Measurements from ENCODE around the gene PLEKHA6. TPM values are rescaled to one million over a fixed set of nuclear protein-coding genes. Genes with fewer than 3 reads are reported as not detected.

The PLEKHA6 gene
- total and polyA plus RNA-seq, 7 experiments from 2014 or later, result 0.05 to 1.9 (median 0.46) TPM; not detected in 1

- Histone ChIP-seq H3K36me3 (ENCODE audit: control insufficient read depth in 2 of 3, insufficient read depth in 3 of 3, low read length in 3 of 3) (no peaks in the 10 kb centered on the region), H3K4me1 (ENCODE audit: control insufficient read depth in 2 of 2, insufficient read depth in 2 of 2, low read length in 2 of 2) (peaks cover 4 to 6% of the 10 kb centered on the region in 2 donors), H3K9me3 (ENCODE audit: control insufficient read depth in 2 of 3, low read length in 3 of 3) (no peaks in the 10 kb centered on the region), H3K27me3 (ENCODE audit: control insufficient read depth in 2 of 2, insufficient read depth in 2 of 2, low read length in 2 of 2) (peaks cover 0 to 9% of the 10 kb centered on the region in 2 donors), H3K27ac (ENCODE audit: low read depth, low read length) (peak overlapping the region; percentile 4), H3K4me3 (ENCODE audit: low read length) (peak overlapping the region; percentile 70)
- Mint-ChIP-seq H3K27me3 (peaks cover 6 to 45% (median 11%) of the 10 kb centered on the region in 5 donors), H3K27ac (peak overlapping the region in 5 of 9 donors; percentile 3 to 79 (median 55)), H3K36me3 (peaks cover 0 to 5% (median 0%) of the 10 kb centered on the region in 5 donors), H3K9me3 (no peaks in the 10 kb centered on the region), H3K4me3 (peak overlapping the region in 9 of 10 donors; percentile 88 to 96 (median 93)), H3K4me1 (peaks cover 8 to 20% (median 13%) of the 10 kb centered on the region in 7 donors)
- peak; percentile 28 to 57 (median 46) for DNase-seq
- CTCF ChIA-PET, result interaction anchor here (0.6 to 1.8 kb wide), 5 partner anchors 21 to 769 kb away, joined by 3 to 4 read pairs (median 3); no protein-coding TSS in a partner anchor
- peak; percentile 71 for ATAC-seq
- intact Hi-C loops (cut with micrococcal nuclease), result loop anchor here in 1 of 2 donors (1.0 kb wide), 1 partner anchor 20 kb away; no protein-coding TSS in a partner anchor
- POLR2A ChIA-PET, result interaction anchor here (0.7 to 1.0 kb wide), 2 partner anchors 14 to 198 kb away, joined by 3 to 4 read pairs; no protein-coding TSS in a partner anchor
Measured at GRCh38 chr1:204377800-204378668, 18.3 kb upstream of the PLEKHA6 start.

DNA sequence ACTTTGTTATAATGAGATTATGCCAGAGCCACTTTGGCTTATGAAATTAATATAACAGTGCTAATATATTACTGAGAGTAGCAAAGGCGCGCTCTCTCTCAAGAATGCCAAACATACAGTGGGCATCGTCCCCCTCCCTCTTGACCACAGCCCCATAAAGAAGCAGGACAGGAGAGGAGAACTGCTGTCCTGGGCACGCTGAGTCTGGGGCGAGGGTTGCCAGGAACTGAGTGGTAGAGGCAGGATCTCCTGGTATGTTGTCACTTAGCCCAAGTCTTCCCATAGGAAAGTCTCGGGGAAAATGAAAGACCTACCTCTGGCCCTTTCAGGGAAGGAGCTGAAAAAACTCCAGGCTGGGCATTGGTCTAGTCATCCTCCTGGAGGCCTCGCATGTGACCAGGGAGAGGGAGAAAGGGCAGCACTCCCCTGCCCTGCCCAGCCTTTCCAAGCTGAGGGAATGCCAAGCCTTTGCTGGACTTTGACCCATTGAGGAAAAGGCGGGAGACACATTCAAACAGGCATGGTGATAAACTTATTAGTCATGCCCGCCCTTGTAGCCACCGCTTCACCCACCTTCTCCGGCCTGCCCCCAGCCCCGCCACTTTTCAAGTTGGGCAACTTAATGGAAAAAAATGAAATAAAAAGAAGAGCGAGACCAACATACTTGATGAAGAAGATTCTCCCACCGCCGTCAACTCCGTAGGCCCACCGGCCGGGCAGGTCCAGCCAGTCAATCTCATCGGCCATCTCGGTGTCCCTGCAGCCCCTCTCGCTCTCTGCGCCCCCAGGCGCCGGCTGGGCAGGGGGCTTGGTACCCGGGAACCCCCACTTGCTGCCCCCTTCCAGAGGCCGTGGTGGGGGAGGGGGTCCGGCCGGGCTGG lies 17.4 kb upstream of the PLEKHA6 start:
- Histone ChIP-seq H3K4me3 (ENCODE audit: low read length) (peak overlapping the region; percentile 70), H3K27ac (ENCODE audit: low read depth, low read length) (no peak overlapping the region), H3K4me1 (ENCODE audit: control insufficient read depth in 2 of 2, insufficient read depth in 2 of 2, low read length in 2 of 2) (peaks cover 4 to 6% of the 10 kb centered on the region in 2 donors), H3K27me3 (ENCODE audit: control insufficient read depth in 2 of 2, insufficient read depth in 2 of 2, low read length in 2 of 2) (peaks cover 0 to 9% of the 10 kb centered on the region in 2 donors), H3K9me3 (ENCODE audit: control insufficient read depth in 2 of 3, low read length in 3 of 3) (no peaks in the 10 kb centered on the region), H3K36me3 (ENCODE audit: control insufficient read depth in 2 of 3, insufficient read depth in 3 of 3, low read length in 3 of 3) (no peaks in the 10 kb centered on the region)
- peak overlapping the region in 9 of 10 donors; percentile 41 to 96 (median 73) for H3K4me3 Mint-ChIP-seq
- ChIA-PET CTCF (interaction anchor here (1.8 kb wide), 1 partner anchor 54 kb away, joined by 3 read pairs; no protein-coding TSS in a partner anchor), POLR2A (interaction anchor here (1.0 kb wide), 1 partner anchor 14 kb away, joined by 4 read pairs; no protein-coding TSS in a partner anchor)
- intact Hi-C loops (cut with micrococcal nuclease), result no loop called here
- ATAC-seq (no peak), DNase-seq (no peak)
- H3K36me3 Mint-ChIP-seq, result peaks cover 0 to 5% (median 0%) of the 10 kb centered on the region in 5 donors
- peaks cover 8 to 20% (median 13%) of the 10 kb centered on the region in 7 donors for H3K4me1 Mint-ChIP-seq
- no peaks in the 10 kb centered on the region for H3K9me3 Mint-ChIP-seq
- H3K27ac Mint-ChIP-seq, result no peak overlapping the region
- peaks cover 6 to 53% (median 11%) of the 10 kb centered on the region in 5 donors for H3K27me3 Mint-ChIP-seq

DNA sequence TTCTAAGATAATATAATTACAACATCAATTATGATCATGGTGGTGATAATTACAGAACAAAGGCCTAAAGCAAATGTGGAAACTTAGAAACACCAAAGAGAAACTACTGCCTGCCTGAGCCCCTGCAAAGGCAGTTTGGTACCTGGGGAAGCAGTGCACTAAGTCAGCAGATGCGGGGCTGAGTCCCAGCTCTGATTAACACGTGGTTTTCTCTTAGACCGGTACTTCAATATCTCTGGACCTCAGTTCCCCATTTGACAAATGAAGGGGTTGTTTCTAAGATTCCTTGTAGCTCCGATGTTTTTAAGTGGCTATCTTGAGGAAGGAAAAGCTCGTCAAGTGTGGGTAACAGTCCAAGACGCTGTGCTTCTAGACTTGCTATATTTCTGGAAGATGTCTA lies 16.7 kb upstream of the PLEKHA6 start:
- peaks cover 8 to 17% (median 12%) of the 10 kb centered on the region in 7 donors for H3K4me1 Mint-ChIP-seq
- CTCF ChIA-PET, result no interaction called here
- H3K36me3 Mint-ChIP-seq, result peaks cover 0 to 5% (median 0%) of the 10 kb centered on the region in 5 donors
- Histone ChIP-seq H3K36me3 (ENCODE audit: control insufficient read depth in 2 of 3, insufficient read depth in 3 of 3, low read length in 3 of 3) (no peaks in the 10 kb centered on the region), H3K27me3 (ENCODE audit: control insufficient read depth in 2 of 2, insufficient read depth in 2 of 2, low read length in 2 of 2) (peaks cover 0 to 9% of the 10 kb centered on the region in 2 donors), H3K4me1 (ENCODE audit: control insufficient read depth in 2 of 2, insufficient read depth in 2 of 2, low read length in 2 of 2) (peaks cover 4 to 6% of the 10 kb centered on the region in 2 donors), H3K4me3 (ENCODE audit: low read length) (no peak overlapping the region), H3K27ac (ENCODE audit: low read depth, low read length) (no peak overlapping the region), H3K9me3 (ENCODE audit: control insufficient read depth in 2 of 3, low read length in 3 of 3) (no peaks in the 10 kb centered on the region)
- H3K27me3 Mint-ChIP-seq, result peaks cover 6 to 56% (median 11%) of the 10 kb centered on the region in 5 donors
- ATAC-seq (no peak), DNase-seq (no peak)
- POLR2A ChIA-PET, result no interaction called here
- H3K27ac Mint-ChIP-seq, result no peak overlapping the region
- no peaks in the 10 kb centered on the region for H3K9me3 Mint-ChIP-seq
- intact Hi-C loops (cut with micrococcal nuclease), result no loop called here
- H3K4me3 Mint-ChIP-seq, result peak overlapping the region in 5 of 10 donors; percentile 66 to 96 (median 86)

- DNase-seq (no peak), ATAC-seq (no peak)
- Histone ChIP-seq H3K4me3 (ENCODE audit: low read length) (no peak overlapping the region), H3K36me3 (ENCODE audit: control insufficient read depth in 2 of 3, insufficient read depth in 3 of 3, low read length in 3 of 3) (no peaks in the 10 kb centered on the region), H3K27me3 (ENCODE audit: control insufficient read depth in 2 of 2, insufficient read depth in 2 of 2, low read length in 2 of 2) (peaks cover 0 to 9% of the 10 kb centered on the region in 2 donors), H3K4me1 (ENCODE audit: control insufficient read depth in 2 of 2, insufficient read depth in 2 of 2, low read length in 2 of 2) (peaks cover 4 to 6% of the 10 kb centered on the region in 2 donors), H3K27ac (ENCODE audit: low read depth, low read length) (no peak overlapping the region), H3K9me3 (ENCODE audit: control insufficient read depth in 2 of 3, low read length in 3 of 3) (no peaks in the 10 kb centered on the region)
- ChIA-PET POLR2A (no interaction called here), CTCF (no interaction called here)
- intact Hi-C loops (cut with micrococcal nuclease), result no loop called here
- no peak overlapping the region for H3K4me3 Mint-ChIP-seq
- no peak overlapping the region for H3K27ac Mint-ChIP-seq
- H3K36me3 Mint-ChIP-seq, result peaks cover 0 to 5% (median 0%) of the 10 kb centered on the region in 5 donors
- peaks cover 8 to 15% (median 13%) of the 10 kb centered on the region in 7 donors for H3K4me1 Mint-ChIP-seq
- H3K27me3 Mint-ChIP-seq, result peaks cover 6 to 37% (median 11%) of the 10 kb centered on the region in 5 donors
- H3K9me3 Mint-ChIP-seq, result no peaks in the 10 kb centered on the region
Measured at GRCh38 chr1:204373911-204374310, 14.2 kb upstream of the PLEKHA6 start.

GRCh38 chr1:204370176-204370575 lies 10.4 kb upstream of the PLEKHA6 start:
- intact Hi-C loops (cut with micrococcal nuclease), result no loop called here

More at GRCh38 chr1:204370176-204370575, 10.4 kb upstream of the PLEKHA6 start:
- Histone ChIP-seq H3K4me3 (ENCODE audit: low read length) (no peak overlapping the region), H3K9me3 (ENCODE audit: control insufficient read depth in 2 of 3, low read length in 3 of 3) (no peaks in the 10 kb centered on the region), H3K27ac (ENCODE audit: low read depth, low read length) (no peak overlapping the region), H3K4me1 (ENCODE audit: control insufficient read depth in 2 of 2, insufficient read depth in 2 of 2, low read length in 2 of 2) (no peaks in the 10 kb centered on the region), H3K36me3 (ENCODE audit: control insufficient read depth in 2 of 3, insufficient read depth in 3 of 3, low read length in 3 of 3) (no peaks in the 10 kb centered on the region), H3K27me3 (ENCODE audit: control insufficient read depth in 2 of 2, insufficient read depth in 2 of 2, low read length in 2 of 2) (no peaks in the 10 kb centered on the region)
- ATAC-seq (no peak), DNase-seq (no peak)
- peaks cover 0 to 8% (median 0%) of the 10 kb centered on the region in 7 donors for H3K4me1 Mint-ChIP-seq
- no peaks in the 10 kb centered on the region for H3K9me3 Mint-ChIP-seq
- H3K27me3 Mint-ChIP-seq, result peaks cover 0 to 15% (median 0%) of the 10 kb centered on the region in 5 donors
- H3K27ac Mint-ChIP-seq, result no peak overlapping the region
- ChIA-PET POLR2A (no interaction called here), CTCF (no interaction called here)
- no peaks in the 10 kb centered on the region for H3K36me3 Mint-ChIP-seq
- H3K4me3 Mint-ChIP-seq, result no peak overlapping the region
